HL-60 (cell line): Measurements from ENCODE around the gene YWHAQ.

Experiments used
- DNase-seq, 2 experiments: peaks; one replicate each; pipeline ENCODE4 v3.0.0-alpha.2; 2010 to 2020; ENCODE audit warnings: low read depth in 1 of 2, low spot score in 1 of 2
- H3K27ac ChIP-seq: fragments of 250-450 bp; sonication (Bioruptor Pico); replicated peaks from 2 replicates; pipeline ENCODE4 v1.5.1; 2020; ENCODE audit warnings: mild to moderate bottlenecking, moderate library complexity
- H3K27me3 ChIP-seq: fragments of 250-450 bp; sonication (Bioruptor Pico); 2 replicates; pipeline ENCODE4 v1.5.1; 2021; ENCODE audit warnings: mild to moderate bottlenecking, moderate library complexity; ENCODE audit not compliant: insufficient read depth, poor library complexity, severe bottlenecking
- H3K4me3 ChIP-seq: replicated peaks from 2 replicates; pipeline ENCODE4 v1.5.1; 2011; ENCODE audit warnings: mild to moderate bottlenecking, control low read depth, low read length; ENCODE audit not compliant: insufficient read depth
- GABPA ChIP-seq: IDR thresholded peaks from 2 replicates; pipeline ENCODE4 v1.6.1; 2012; ENCODE audit warnings: low read depth
- POLR2AphosphoS5 ChIP-seq: IDR thresholded peaks from 2 replicates; pipeline ENCODE4 v1.6.1; 2012; ENCODE audit warnings: low read depth
- REST ChIP-seq: IDR thresholded peaks from 2 replicates; pipeline ENCODE4 v1.6.1; 2012; ENCODE audit warnings: low read depth; ENCODE audit not compliant: insufficient replicate concordance
- SPI1 ChIP-seq: IDR thresholded peaks from 2 replicates; pipeline ENCODE4 v1.6.1; 2012; ENCODE audit warnings: low read depth, mild to moderate bottlenecking, borderline replicate concordance
- TF ChIP-seq, protein P1 (sequence below): IDR thresholded peaks from one replicate; pipeline ENCODE4 v1.5.1; 2011; ENCODE audit warnings: low read length, control low read depth, inconsistent platforms; ENCODE audit not compliant: insufficient read depth

YWHAQ gene

GRCh38 chr2:9652898-9653479, 22.2 kb upstream of the YWHAQ start:
- no peak for DNase-seq
- TF ChIP-seq, protein P1, sequence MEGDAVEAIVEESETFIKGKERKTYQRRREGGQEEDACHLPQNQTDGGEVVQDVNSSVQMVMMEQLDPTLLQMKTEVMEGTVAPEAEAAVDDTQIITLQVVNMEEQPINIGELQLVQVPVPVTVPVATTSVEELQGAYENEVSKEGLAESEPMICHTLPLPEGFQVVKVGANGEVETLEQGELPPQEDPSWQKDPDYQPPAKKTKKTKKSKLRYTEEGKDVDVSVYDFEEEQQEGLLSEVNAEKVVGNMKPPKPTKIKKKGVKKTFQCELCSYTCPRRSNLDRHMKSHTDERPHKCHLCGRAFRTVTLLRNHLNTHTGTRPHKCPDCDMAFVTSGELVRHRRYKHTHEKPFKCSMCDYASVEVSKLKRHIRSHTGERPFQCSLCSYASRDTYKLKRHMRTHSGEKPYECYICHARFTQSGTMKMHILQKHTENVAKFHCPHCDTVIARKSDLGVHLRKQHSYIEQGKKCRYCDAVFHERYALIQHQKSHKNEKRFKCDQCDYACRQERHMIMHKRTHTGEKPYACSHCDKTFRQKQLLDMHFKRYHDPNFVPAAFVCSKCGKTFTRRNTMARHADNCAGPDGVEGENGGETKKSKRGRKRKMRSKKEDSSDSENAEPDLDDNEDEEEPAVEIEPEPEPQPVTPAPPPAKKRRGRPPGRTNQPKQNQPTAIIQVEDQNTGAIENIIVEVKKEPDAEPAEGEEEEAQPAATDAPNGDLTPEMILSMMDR: no peak
- no peak for TF ChIP-seq REST
- TF ChIP-seq GABPA: no peak
- TF ChIP-seq SPI1: no peak
- TF ChIP-seq POLR2AphosphoS5: no peak
- Histone ChIP-seq H3K27me3 (peaks cover 3% of the 10 kb centered on the region), H3K27ac (no peak overlapping the region), H3K4me3 (no peak overlapping the region)

DNA sequence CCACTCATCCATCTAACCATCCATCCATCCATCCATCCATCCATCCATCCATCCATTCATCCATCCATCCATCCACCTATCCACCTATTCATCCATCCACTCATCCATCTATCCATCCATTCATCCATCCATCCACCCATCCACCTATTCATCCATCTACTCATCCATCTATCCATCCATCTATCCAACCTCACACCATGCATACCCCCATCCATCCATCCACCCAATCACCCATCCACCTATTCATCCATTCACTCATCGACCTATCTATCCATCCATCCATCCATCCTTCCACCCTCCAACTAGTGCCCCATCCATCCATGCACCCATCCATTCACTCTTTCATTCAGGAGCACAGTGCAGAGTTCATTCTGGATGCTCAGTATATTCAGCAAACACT, 21.5 kb upstream of the YWHAQ start:
- TF ChIP-seq REST: no peak
- no peak for TF ChIP-seq GABPA
- no peak for TF ChIP-seq SPI1

GRCh38 chr2:9650119-9650821, 19.5 kb upstream of the YWHAQ start:
- Histone ChIP-seq H3K4me3 (no peak overlapping the region), H3K27ac (no peak overlapping the region), H3K27me3 (no peaks in the 10 kb centered on the region)
- TF ChIP-seq POLR2AphosphoS5 (no peak), SPI1 (no peak), REST (no peak), GABPA (no peak)
- TF ChIP-seq, protein P1: no peak
- DNase-seq: no peak

More for the DNA sequence above, 21.5 kb upstream of the YWHAQ start:
- Histone ChIP-seq H3K27me3 (peaks cover 3% of the 10 kb centered on the region), H3K4me3 (no peak overlapping the region), H3K27ac (no peak overlapping the region)
- DNase-seq: no peak
